NCI-H82 (cell line): Measurements from ENCODE around the gene CDK6.

ENCODE experiments used
- DNase-seq: peaks from one replicate; lab custom pipeline; 2025; lab: John Stamatoyannopoulos, UW

CDK6 gene

DNA sequence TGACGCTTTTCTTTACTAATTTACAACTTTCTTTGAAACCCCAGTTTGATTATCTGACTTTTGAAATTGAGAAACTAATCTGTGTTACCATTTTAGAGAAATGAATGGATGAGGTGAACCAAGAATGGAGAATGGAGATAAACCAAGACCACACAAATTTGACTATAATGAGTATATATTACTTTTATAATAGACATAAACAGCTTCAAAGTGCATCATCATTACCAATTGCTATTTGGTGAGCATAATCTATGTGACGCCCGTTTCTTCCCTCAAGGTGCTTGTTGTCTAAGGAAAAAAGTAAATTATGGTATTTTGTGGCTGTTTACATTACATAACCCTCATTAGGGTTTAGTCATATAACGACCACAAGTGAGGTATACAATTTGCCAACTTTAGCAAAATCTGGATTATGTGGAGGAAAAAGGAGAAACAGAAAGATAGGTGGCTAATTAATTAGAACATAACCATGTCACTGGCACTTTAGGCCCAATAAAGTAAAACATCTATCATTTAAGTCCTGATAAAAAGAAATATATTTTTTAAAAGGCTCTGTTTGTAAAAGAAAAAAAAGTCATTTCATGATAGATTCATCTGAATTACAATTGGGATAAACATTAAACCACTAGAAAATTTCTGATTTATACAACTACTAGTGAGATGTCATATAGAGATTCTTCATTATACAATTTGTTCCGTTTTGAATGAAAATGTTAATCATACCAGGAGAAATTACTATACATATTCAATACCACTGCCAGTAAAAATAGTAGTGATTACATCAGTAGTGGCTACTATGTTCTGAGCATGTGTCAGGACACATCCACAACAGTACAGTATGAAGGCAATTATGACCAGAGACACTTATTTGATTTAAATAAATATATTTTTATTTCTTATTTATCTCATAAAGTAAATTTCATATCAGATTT lies 128.0 kb downstream of the CDK6 start:
- DNase-seq = no peak

DNA sequence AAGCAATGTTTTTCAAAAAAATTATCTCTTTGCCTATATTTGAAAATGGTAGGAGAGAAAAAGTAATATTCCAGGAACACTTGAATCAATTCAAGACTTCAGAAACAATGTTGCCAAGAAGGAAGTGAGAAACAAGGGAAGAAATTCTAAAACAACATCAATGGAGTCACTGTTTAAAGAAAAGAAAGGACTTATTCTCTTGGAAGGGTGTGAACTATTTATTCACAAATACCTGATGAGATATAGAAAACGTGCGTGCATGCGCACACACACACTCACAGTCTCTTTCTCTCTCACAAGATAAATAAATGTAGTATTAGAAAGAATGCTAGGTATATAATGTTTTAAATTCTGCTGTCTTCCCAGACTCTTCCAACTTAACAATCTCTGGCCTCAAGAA lies 128.9 kb downstream of the CDK6 start:
- no peak for DNase-seq

DNA sequence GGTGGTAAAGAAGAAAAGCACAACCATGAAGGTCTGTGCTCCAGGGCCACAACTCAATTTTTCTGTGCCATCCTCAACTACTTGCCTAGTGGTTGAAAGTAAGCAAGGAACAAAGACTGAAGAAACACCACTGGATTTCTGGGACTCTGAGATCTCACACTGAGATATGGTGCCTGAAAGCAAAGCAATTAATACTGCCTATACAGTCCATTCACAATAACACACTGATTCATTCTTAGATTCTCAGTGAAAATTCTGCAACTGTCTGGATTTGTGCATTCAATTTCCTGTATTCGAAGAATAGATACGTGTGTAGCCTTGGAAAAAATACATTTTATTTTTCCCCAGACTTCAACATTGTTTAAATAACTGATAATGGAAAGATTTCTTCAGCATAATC lies 129.8 kb downstream of the CDK6 start:
- DNase-seq = no peak

DNA sequence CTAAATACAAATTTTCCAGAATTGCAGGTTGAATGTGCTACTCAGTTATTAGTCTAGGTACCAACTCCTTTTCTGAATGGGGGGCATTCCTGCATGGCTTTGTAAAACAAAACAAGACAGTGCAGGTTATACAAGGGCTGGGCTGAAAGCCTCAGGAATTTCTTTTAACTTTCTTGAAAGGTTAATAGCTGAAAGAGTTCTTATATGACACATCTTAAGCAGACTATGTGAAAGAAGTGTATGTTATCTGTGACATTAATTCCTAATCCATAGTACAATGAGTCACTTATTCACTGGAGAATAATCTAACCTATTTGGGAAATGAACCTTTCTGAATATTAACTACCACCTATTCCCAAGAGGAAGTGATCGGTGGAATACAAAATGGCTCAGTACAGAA lies 130.5 kb downstream of the CDK6 start:
- no peak for DNase-seq

DNA sequence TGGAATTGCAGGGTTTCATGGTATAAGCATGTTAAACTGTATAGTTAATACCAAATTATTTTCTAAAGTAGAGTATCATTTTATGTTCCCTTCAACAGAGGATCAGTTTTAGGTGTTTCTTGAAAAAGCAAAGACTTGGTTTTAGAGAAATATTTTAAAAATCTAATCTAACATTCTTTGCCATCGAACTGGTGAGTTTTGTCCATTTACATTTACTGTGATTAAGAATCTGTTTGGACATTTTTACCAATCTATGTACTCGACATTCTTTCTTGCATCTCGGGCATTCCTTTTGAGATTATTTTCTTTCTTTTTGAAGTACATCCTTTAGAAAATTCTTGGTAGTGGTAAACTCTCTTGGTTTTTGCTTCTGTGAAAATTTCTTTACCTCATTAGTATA lies 131.5 kb downstream of the CDK6 start:
- no peak for DNase-seq

DNA sequence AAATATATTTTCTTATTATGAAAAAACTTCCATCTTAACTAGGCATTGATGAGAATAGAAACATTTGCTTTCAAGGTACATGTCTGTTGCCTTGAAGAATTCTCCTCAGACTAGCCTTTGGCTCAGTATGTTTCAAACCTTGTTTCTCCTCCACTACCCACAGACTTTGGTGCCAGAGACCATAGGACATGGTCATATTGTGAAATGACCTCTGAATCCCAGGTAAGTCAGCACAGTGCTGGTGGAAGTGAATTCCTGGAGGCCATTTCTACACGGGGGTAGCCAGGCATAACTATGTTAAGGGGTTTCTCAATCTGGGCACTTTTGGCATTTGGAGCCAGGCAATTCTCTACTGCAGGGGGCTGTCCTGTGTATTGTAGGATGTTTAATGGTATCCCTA lies 133.8 kb downstream of the CDK6 start:
- DNase-seq = no peak

DNA sequence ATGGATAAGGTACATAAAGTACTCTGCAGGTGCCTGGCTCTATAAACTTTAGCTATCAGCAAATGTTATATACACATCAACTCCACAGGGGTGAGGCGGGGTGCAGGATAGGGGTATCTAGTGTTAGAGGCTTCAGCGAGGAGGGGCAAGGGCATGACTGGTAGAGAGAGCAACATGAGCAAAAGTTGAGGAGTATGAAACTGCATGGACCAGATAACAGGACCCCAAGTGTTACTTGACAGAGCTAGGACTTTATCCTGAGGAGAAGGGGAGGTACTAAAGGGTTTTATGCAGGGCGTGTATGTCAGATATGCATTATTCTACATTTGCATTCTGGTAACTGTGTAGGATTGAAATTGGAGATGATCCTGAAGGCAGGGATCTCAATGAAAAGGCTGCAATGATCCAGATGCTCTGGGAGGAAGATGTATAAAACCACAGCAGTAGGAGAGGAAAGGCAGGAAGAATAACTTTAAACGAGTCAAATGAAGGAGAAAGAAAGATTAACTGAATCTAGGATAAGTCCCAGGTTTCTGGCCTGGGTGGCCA lies 136.3 kb downstream of the CDK6 start:
- no peak for DNase-seq

DNA sequence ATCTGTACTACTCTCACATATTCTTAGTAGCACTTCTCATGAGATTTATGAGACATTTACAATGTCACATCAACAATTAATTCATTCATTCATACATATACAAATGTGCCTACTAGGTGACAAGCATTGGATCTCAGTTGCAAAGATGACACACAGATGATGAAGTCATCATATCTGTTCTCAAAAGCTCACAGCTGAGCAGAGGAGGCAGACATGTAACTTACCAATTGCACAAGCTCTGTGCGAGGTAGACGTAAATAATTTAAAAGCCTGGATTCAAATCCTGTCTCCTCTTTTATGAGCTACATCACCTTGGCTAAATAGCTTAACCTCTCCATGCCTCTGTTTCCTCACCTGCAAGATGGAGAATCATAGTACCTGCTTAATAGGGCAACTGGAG lies 136.8 kb downstream of the CDK6 start:
- DNase-seq = no peak

DNA sequence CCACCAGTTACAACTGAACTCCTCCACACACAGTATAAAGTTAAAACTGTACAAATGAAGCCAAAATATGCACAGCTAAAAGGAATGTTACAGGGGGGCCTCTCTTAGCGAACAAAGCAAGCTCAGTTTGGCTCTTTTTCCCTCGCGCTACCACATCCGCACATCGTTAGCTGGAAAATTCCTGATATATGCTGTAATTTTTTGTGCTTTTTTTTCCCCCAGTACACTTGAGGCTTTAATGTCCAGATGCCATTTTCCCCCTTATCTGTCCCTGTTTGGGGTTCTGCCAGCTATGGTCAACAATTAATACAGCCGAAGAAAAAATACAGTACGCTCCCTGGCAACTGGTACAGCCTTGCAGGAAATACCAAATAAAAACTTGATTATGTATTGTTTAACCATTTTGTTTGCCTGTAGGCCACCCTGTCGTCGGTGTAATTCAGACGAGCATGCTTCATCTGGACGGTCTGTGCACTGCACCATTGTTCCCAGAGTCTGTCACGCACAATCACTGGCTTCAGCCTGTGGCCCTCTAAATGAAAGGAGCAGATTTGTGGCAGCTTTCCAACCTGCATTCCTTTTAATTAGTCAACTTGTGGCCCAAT lies 138.0 kb downstream of the CDK6 start:
- no peak for DNase-seq

DNA sequence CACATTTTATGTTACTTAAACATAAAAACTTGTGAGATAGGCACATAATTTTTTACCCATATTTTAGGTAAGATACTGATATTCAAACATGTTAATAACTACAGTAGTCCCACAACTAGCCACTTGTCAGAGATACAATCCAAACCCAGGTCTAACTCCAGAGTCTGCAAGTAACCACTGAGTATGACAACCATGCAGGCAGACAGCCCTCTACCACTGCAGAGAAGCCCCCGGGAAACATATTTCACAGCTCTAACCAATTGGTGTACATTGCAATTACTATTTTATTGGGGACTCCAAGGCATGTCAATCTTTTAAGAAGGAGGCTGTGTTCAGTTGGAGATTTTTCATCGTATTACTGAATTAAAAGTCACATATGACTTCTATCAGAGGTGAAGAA lies 139.0 kb downstream of the CDK6 start:
- DNase-seq = no peak

DNA sequence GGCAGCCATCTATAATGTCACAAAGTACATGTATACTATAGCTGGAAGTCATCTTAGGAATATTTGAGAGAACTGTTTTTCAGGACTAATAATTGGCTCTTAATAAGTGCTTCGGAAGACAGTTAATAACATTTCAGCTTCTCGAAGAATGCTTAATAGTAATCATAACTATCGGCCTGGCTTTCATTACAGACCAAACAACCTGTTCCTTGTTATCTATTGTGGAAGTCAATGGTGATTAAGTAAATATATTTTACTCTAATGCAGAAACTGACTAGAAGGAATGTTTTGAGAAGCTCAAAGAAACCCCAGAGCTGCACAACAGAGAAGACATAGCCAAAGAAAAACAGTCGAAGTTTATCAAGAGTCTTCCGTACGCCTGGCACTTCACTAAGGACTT lies 139.4 kb downstream of the CDK6 start:
- no peak for DNase-seq

DNA sequence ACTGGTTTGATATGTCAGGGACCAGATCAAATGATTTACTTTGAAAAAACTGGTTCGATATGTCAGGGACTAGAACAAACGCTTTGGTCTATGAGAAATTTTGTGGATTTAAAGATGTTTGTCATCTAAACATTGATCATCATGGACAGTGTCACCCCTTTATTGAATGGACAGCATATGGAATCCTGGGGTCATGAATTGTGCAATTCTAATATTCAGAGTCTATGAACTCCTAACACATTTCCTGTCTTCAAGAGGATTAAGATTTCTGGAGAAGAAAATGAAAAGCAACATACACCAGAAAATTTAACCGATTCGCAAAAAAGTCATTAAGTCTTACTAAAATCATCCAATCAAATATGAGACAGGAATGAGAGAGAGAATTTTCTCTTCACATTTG lies 139.8 kb downstream of the CDK6 start:
- DNase-seq = no peak

DNA sequence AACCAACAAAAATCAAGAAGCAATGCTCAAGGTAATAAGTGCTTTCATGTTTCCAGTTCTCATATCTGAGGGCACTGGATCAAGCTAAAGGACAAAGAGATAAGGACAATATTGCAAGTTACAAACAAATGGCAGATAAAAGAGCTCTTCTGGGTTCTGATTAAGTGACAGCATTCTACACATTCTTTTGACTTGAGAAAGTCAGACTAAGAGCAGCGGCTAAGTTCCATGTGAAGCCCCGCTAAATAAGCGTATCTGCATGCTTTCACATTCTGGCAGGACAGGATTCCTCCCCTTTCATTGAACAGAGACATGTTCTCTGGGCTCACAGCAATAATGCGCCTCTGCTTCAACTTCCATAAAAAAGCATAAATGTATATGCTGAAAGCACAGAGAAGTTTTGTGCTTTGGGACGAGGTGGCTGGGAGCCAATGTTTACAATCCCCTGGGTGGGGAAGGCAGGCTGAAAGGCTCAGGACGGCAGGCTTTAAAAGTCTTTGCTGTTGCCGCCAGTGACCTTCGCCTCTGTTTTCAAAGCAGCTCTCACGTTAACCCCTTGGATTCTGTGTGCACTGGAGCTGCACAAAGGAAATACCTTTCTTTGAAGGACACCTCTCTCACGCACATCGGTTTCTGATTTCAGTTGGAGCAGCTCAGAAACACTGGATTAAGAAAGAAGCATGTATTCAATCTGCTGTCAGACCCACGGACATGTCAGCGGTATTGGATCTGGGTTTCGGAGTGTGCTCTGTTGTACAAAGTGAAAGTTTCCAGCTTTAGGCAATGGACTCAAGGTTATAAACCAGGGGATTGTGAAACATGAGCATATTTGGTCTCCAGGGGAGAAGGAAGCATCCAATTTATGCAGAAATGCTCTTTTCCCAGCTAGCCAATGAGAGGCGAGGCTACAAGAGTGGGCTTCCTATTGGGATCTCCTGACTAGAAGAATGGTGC lies 140.8 kb downstream of the CDK6 start:
- DNase-seq = peak; percentile 53

DNA sequence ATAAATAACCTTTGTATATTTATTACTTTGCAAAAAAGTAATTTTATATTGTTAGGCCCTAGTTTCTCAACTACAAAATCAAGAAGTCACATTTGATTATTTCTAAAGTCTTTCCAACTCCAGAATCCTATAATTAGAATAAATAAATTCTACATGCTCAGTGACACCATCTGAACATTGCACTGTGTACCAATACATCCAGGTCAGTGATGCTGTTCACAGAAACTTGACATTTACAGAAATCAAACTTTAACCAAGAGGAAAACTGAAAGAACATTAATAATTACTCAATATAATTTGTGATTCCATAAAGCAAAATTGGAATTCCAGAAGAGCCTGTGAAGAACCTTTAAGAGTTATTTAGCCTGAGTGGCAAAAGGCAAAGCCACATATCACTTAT lies 142.2 kb downstream of the CDK6 start:
- no peak for DNase-seq

DNA sequence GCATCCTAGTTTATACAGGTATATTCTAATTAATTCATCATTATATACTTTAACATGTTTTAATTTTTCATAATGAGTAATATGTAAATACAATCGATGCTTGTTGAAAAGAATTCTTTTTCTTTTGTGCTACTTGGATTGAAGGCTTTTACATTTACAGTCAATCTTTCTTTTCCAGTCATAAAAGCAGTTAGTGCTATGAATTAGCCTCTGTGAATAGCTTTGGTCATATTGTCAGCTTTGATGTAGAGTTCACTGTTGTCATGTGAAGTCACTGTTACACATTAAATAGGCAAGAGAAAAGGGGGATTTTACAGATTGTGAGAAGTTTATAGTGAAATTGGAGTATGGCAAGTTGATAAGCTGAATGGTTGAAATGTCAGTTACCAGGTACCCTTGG lies 142.9 kb downstream of the CDK6 start:
- DNase-seq = no peak

DNA sequence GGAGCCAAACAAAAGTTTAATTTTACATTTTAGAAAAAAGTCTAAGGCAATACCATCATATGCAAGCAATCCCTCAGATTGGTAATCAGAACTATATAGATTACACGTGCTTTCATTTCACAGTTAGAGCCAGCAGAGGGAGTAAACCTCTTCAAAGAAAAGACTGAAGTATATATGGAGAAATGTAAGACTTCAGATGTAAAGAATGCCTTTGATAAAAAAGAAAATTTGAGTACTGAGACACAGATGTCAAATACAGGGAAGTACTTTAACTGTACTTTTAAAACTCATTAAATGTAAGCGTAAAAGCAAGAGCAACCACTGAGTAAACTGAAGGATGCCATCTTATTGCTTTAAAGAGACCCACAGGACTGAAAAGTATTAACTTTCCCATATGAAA lies 144.8 kb downstream of the CDK6 start:
- peak; percentile 71 for DNase-seq

DNA sequence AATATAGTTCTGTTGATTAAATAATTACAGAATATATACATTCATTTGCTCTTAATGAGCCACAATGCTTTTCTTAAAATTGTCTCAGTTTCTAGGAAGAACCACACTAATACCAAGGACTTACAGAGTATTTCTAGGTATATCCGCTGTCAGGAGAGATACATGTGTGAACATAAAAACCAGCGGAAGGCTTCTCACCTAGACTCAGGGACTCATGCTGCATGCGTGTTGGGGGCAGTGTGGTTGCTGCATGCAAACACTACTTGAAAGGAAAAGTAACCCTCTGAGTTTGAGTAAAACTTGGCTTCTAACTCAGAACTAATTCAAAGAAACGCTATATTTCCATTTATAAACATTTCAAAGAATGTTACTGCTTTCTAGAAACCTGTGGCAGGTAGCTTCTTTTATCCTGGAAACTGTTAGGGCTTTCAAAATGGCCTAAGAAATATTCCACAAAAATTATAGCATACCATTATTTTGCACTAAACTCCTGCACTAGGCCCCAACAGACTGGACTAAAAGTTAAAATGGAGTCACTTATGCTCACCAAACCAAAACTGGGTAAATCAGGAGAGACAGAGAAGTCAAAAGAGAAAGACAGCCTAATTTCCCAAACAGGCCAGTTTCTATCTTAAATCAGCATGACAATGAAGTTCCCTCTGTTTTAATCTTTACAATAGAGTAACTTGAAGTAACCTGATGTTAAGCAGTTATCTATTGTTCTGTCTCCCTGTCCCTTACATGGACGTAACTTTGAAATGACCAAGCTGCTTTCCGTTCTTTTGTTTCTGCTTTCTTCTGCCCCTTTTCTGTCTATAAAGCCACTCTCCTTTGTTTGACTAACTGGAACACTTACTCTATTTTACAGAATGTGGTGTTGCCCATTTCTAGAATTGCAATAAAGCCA lies 151.0 kb downstream of the CDK6 start:
- no peak for DNase-seq

DNA sequence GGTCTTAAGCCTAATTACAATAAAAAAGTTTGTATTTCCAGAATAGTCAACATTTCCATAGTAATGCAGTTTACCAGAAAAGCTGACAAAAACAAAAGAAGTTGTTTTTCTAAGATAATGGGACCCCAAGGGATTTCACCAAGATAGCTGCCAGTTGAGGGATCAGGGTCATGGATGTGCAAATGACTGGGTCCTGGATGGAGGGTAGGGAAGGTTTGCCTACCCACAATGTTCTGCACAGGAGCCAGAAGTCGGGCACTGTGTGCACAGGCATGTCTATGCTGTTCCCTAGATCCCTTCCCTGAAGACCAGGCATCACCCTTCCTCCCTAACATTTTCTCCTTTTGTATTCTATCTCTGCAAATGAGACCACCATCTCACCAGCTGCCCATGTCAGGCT lies 152.1 kb downstream of the CDK6 start:
- DNase-seq = no peak

DNA sequence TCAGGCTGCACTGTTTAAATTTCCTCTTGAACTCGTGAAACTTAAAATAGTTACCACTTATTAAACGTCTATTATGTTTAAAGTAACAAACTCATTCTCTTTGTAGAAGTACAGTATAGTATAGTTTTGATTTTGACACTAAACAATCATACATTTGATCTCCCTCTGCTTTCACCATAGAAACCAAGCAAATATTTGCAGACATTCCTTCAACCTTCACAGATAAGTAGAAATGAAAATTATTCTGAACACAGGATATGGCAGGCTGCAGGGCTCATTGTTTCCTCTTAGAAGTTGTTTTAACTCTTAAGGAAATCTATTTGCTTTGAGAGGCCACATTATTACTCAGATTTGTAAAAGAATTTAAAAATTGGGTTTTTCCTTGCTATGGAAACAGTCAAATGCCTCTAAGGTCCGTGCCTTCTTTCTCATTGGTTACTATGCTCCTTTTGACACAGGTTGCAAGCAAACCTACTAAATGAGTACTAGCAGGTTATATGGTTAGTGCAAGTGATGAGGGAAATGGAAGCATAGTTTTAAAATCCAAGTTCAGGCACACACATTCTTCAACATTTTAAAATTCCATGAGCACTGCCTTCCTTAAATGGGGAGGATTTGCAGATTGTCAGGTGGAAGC lies 153.4 kb downstream of the CDK6 start:
- no peak for DNase-seq

DNA sequence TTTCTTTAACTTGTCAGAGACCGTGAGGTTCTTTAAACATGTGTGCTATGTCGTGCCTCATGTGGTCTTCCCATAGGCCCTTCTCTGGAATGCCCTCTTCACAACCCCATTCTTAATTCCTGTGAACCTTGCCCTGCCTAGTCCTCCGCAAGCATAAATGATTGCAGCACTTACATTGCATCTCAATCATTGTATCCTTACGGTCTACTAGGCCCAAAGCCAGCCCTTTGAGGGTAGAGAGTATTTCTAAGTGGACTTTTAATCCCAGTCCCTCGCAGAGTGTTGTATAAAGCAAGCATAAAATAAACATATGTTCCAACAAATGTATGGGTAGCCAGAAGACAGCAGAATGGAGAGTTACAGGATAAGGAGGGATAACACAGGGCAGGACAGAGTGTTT lies 154.0 kb downstream of the CDK6 start:
- DNase-seq = no peak

DNA sequence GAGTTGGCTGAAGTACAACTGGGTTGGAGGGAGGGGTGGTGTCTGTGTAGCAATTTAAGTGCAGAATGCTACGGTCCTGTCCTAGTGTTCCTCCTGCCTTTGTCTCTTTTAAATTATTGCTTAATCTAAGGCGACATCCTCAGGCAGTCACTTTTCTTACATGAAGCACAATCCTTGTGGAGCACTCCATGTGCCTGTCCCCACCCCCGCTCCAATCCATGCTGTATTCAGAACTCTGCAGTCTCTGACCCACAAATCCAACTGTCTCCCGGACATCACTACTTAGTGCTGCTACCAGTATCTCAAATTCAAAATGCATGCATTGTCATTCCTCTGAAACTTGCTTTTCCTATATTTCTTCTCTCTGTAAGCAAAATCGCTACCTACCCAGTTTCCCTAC lies 154.7 kb downstream of the CDK6 start:
- DNase-seq = no peak
